Ascending aorta (tissue), 2 donors: ENCODE data around the gene ABHD17A. TPM values are rescaled to one million over a fixed set of nuclear protein-coding genes. Genes with fewer than 3 reads are reported as not detected.

ENCODE experiments used
- DNase-seq, 2 donors: peaks; one replicate each; pipeline ENCODE4 v3.0.0-alpha.2; 2019; ENCODE audit warnings: low spot score in 2 of 2
- H3K27ac ChIP-seq, 2 donors: fragments of 200-600 bp; sonication (generic); one replicate each; pipeline ENCODE4 v1.5.1; 2016 to 2017; ENCODE audit warnings: mild to moderate bottlenecking in 1 of 2
- H3K27me3 ChIP-seq: fragments of 200-600 bp; sonication (generic); one replicate; pipeline ENCODE4 v1.5.1; 2017
- H3K36me3 ChIP-seq, 2 donors: fragments of 200-600 bp; sonication (generic); one replicate each; pipeline ENCODE4 v1.5.1; 2016
- H3K4me1 ChIP-seq, 2 donors: fragments of 200-600 bp; sonication (generic); one replicate each; pipeline ENCODE4 v1.5.1; 2016 to 2017; ENCODE audit warnings: mild to moderate bottlenecking in 1 of 2
- H3K4me3 ChIP-seq, 2 donors: fragments of 200-600 bp; sonication (generic); one replicate each; pipeline ENCODE4 v1.5.1; 2016 to 2017; ENCODE audit warnings: mild to moderate bottlenecking in 1 of 2
- H3K9me3 ChIP-seq, 2 donors: fragments of 200-600 bp; sonication (generic); one replicate each; pipeline ENCODE4 v1.5.1; 2016
- CTCF ChIP-seq, 3 experiments: fragments of 200-600 bp in 2 of 3; fragments of 450-650 bp in 1 of 3; sonication (generic) in 2 of 3; IDR thresholded peaks; one replicate each; pipeline ENCODE4 v1.5.1; 2016 to 2019; ENCODE audit warnings: antibody characterized with exemption in 3 of 3, mild to moderate bottlenecking in 1 of 3, moderate library complexity in 1 of 3
- intact Hi-C: fragments of 100-400 bp; cut with DNase I; formaldehyde crosslinking; loops from one replicate; pipeline ENCODE4 v1.15.1; 2023
- total RNA-seq: library from RNA; depleted of rRNA; stranded (reverse); fragments of >200 nt; gene quantifications from one replicate; pipeline ENCODE4 v1.1.0, GENCODE V29; 2016

ABHD17A gene
- total RNA-seq, 1 donor from 2014 or later = 278 TPM

- H3K36me3 ChIP-seq = no peaks in the 10 kb centered on the region
- no peaks in the 10 kb centered on the region for H3K27me3 ChIP-seq
- peak overlapping the region in 1 of 2 donors; percentile 65 for H3K27ac ChIP-seq
- peaks cover 14 to 22% of the 10 kb centered on the region in 2 donors for H3K4me1 ChIP-seq
- intact Hi-C loops = loop anchor here (5.0 kb wide), 1 partner anchor 290 kb away; the partner anchor contains the start of gene AP3D1
- DNase-seq = no peak
- no peaks in the 10 kb centered on the region for H3K9me3 ChIP-seq
- peak overlapping the region; percentile 59 to 92 for H3K4me3 ChIP-seq
- TF ChIP-seq CTCF (IDR thresholded peaks at IDR 0.05) = no peak
Observed at GRCh38 chr19:1862424-1863327, 22.6 kb downstream of the ABHD17A start.

- Histone ChIP-seq H3K36me3 (no peaks in the 10 kb centered on the region), H3K27me3 (no peaks in the 10 kb centered on the region), H3K4me1 (peaks cover 16 to 28% of the 10 kb centered on the region in 2 donors), H3K27ac (no peak overlapping the region), H3K9me3 (no peaks in the 10 kb centered on the region), H3K4me3 (peak overlapping the region; percentile 59 to 92)
- no peak for DNase-seq
- no peak for TF ChIP-seq CTCF (IDR thresholded peaks at IDR 0.05)
- intact Hi-C loops = loop anchor here (5.0 kb wide), 1 partner anchor 290 kb away; the partner anchor contains the start of gene AP3D1
Observed at GRCh38 chr19:1862068-1862423, 23.2 kb downstream of the ABHD17A start.

- Histone ChIP-seq H3K27ac (no peak overlapping the region), H3K4me1 (peaks cover 16 to 29% of the 10 kb centered on the region in 2 donors), H3K36me3 (no peaks in the 10 kb centered on the region), H3K27me3 (no peaks in the 10 kb centered on the region), H3K4me3 (peak overlapping the region; percentile 59 to 92), H3K9me3 (no peaks in the 10 kb centered on the region)
- no peak for DNase-seq
- TF ChIP-seq CTCF (IDR thresholded peaks at IDR 0.05) = no peak
- intact Hi-C loops = loop anchor here (5.0 kb wide), 1 partner anchor 291 kb away; the partner anchor contains the start of gene AP3D1
Observed at GRCh38 chr19:1861599-1862031, 23.7 kb downstream of the ABHD17A start.

- peaks cover 16 to 29% of the 10 kb centered on the region in 2 donors for H3K4me1 ChIP-seq
- H3K4me3 ChIP-seq = no peak overlapping the region
- no peak for TF ChIP-seq CTCF (IDR thresholded peaks at IDR 0.05)
- DNase-seq = no peak
- no peaks in the 10 kb centered on the region for H3K9me3 ChIP-seq
- H3K27me3 ChIP-seq = no peaks in the 10 kb centered on the region
- H3K36me3 ChIP-seq = no peaks in the 10 kb centered on the region
- intact Hi-C loops = loop anchor here (5.0 kb wide), 1 partner anchor 291 kb away; the partner anchor contains the start of gene AP3D1
- no peak overlapping the region for H3K27ac ChIP-seq
Observed at GRCh38 chr19:1860821-1861598, 24.3 kb downstream of the ABHD17A start.

GRCh38 chr19:1860042-1860775 is 25.1 kb downstream of the ABHD17A start:
- Histone ChIP-seq H3K4me3 (no peak overlapping the region), H3K36me3 (no peaks in the 10 kb centered on the region), H3K9me3 (no peaks in the 10 kb centered on the region), H3K27ac (no peak overlapping the region), H3K4me1 (peaks cover 16 to 29% of the 10 kb centered on the region in 2 donors), H3K27me3 (no peaks in the 10 kb centered on the region)
- no peak for TF ChIP-seq CTCF (IDR thresholded peaks at IDR 0.05)
- intact Hi-C loops = loop anchor here (5.0 kb wide), 1 partner anchor 292 kb away; the partner anchor contains the start of gene AP3D1
- no peak for DNase-seq
